Brain microvascular endothelial cell (primary cell): ENCODE measurements around the gene FAM170A.

Experiments
- DNase-seq: peaks from one replicate; pipeline ENCODE4 v3.0.0-alpha.2; 2020
- H3K27ac ChIP-seq: fragments of 250-450 bp; sonication (Bioruptor Pico); 2 replicates; pipeline ENCODE4 v1.5.1; 2020; ENCODE audit warnings: mild to moderate bottlenecking, moderate library complexity
- H3K27me3 ChIP-seq: fragments of 250-450 bp; sonication (Bioruptor Pico); replicated peaks from 2 replicates; pipeline ENCODE4 v1.5.1; 2020; ENCODE audit warnings: mild to moderate bottlenecking
- H3K36me3 ChIP-seq: fragments of 250-450 bp; sonication (Bioruptor Pico); replicated peaks from 2 replicates; pipeline ENCODE4 v1.5.1; 2020; ENCODE audit warnings: mild to moderate bottlenecking
- H3K4me3 ChIP-seq: 2 replicates; pipeline ENCODE4 v1.5.1; 2011; ENCODE audit warnings: low read depth, mild to moderate bottlenecking, control low read depth, low read length, moderate library complexity
- in situ Hi-C: cut with HindIII; loops from 2 replicates; pipeline ENCODE4 v1.10.0; 2017; ENCODE audit warnings: low sequenced_read_pairs, low pct_ligation_motif_present
- TF ChIP-seq, protein P1 (sequence below): IDR thresholded peaks from 2 replicates; pipeline ENCODE4 v1.5.1; 2011; ENCODE audit warnings: low read depth, mild to moderate bottlenecking, moderate library complexity, low read length, control low read depth, inconsistent platforms; ENCODE audit errors: missing control alignments

FAM170A gene, protein sequence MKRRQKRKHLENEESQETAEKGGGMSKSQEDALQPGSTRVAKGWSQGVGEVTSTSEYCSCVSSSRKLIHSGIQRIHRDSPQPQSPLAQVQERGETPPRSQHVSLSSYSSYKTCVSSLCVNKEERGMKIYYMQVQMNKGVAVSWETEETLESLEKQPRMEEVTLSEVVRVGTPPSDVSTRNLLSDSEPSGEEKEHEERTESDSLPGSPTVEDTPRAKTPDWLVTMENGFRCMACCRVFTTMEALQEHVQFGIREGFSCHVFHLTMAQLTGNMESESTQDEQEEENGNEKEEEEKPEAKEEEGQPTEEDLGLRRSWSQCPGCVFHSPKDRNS

DNA sequence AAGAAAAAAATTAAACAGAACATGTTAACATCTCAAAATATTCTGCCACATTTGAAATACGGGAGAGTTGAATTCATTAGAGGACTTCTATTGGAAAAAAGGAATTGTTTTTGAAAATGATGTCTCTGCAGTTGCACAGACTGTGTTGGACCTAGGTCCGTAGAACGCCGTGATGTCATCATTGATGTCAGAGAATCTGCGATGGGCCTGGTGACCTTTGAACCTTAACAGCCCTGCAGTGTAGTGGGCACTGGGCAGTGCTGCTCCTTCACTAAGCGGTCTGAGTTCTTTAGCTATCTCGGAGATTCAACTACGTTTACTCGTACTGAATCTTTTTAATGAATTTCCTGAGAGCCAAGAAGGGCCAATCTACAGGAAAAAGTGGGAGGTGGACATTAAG lies at the start of gene FAM170A:
Gene FAM170A, plus strand, starts transcription at position 220 of the 400 bp plus-strand sequence. CDS start 211 bp downstream, outside the sequence.
- H3K27ac ChIP-seq, result no peak within 1 kb of the TSS
- no peaks in the 10 kb centered on the region for H3K36me3 ChIP-seq
- TF ChIP-seq, protein P1, sequence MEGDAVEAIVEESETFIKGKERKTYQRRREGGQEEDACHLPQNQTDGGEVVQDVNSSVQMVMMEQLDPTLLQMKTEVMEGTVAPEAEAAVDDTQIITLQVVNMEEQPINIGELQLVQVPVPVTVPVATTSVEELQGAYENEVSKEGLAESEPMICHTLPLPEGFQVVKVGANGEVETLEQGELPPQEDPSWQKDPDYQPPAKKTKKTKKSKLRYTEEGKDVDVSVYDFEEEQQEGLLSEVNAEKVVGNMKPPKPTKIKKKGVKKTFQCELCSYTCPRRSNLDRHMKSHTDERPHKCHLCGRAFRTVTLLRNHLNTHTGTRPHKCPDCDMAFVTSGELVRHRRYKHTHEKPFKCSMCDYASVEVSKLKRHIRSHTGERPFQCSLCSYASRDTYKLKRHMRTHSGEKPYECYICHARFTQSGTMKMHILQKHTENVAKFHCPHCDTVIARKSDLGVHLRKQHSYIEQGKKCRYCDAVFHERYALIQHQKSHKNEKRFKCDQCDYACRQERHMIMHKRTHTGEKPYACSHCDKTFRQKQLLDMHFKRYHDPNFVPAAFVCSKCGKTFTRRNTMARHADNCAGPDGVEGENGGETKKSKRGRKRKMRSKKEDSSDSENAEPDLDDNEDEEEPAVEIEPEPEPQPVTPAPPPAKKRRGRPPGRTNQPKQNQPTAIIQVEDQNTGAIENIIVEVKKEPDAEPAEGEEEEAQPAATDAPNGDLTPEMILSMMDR, result no peak
- H3K4me3 ChIP-seq, result no peak within 1 kb of the TSS
- no peaks in the 10 kb centered on the region for H3K27me3 ChIP-seq
- no peak for DNase-seq
- in situ Hi-C loops, result no loop called here

DNA sequence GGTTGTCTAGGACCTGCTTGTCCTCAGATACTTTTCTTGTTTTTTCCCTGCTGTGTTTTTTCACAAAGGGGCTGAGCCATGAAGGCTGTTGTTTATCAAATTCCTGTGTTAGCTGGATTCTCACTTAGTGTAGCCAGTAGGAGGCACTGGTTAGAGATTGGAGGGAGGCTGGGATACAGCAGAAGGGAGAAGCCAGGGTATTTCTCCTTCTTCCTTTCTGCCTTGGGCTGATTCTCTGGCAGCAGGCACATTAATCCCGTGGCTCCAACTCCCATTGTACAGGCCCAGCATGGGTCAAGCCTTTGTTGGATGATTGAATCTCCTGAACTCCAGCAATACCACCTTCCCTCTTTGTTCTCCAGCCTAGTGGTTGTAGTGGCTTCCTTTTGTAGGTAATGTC lies 46.4 kb upstream of the FAM170A start:
- in situ Hi-C loops, result no loop called here

GRCh38 chr5:119583684-119584083 lies 45.7 kb upstream of the FAM170A start:
- in situ Hi-C loops, result no loop called here
- TF ChIP-seq, protein P1, result no peak
- Histone ChIP-seq H3K27ac (no peak overlapping the region), H3K36me3 (no peaks in the 10 kb centered on the region), H3K27me3 (no peaks in the 10 kb centered on the region), H3K4me3 (no peak overlapping the region)
- DNase-seq, result peak; percentile 29

More for the DNA sequence above, 46.4 kb upstream of the FAM170A start:
- no peaks in the 10 kb centered on the region for H3K27me3 ChIP-seq
- no peak overlapping the region for H3K27ac ChIP-seq
- no peak overlapping the region for H3K4me3 ChIP-seq
- H3K36me3 ChIP-seq, result no peaks in the 10 kb centered on the region
- no peak for DNase-seq
- TF ChIP-seq, protein P1, result no peak

DNA sequence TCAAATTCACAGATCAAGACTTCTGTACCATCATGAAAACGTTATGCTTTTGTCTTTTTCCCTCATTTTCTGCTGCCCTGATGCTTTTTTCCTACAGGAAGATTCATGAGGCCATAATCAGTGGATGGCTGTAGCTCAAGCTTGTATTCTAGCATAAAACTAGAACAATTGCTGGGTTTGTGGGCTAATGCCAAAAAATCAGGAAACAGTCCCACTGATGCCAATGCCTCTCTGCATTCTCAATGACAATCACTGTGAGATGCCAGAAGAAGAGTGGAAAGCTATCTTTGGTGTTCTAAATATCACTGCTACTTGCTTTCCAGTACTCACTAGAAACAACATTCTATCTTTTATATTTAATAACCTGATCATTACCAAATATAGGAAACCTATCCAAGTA lies 33.3 kb upstream of the FAM170A start:
- TF ChIP-seq, protein P1, result no peak
- in situ Hi-C loops, result no loop called here
- no peak overlapping the region for H3K27ac ChIP-seq
- no peaks in the 10 kb centered on the region for H3K36me3 ChIP-seq
- no peak overlapping the region for H3K4me3 ChIP-seq
- no peaks in the 10 kb centered on the region for H3K27me3 ChIP-seq
- DNase-seq, result no peak

- TF ChIP-seq, protein P1, result no peak
- DNase-seq, result no peak
- in situ Hi-C loops, result no loop called here
- no peaks in the 10 kb centered on the region for H3K27me3 ChIP-seq
- H3K4me3 ChIP-seq, result no peak overlapping the region
- H3K27ac ChIP-seq, result no peak overlapping the region
- H3K36me3 ChIP-seq, result no peaks in the 10 kb centered on the region
These were observed 31.5 kb upstream of the FAM170A start for GRCh38 chr5:119597728-119598298.

DNA sequence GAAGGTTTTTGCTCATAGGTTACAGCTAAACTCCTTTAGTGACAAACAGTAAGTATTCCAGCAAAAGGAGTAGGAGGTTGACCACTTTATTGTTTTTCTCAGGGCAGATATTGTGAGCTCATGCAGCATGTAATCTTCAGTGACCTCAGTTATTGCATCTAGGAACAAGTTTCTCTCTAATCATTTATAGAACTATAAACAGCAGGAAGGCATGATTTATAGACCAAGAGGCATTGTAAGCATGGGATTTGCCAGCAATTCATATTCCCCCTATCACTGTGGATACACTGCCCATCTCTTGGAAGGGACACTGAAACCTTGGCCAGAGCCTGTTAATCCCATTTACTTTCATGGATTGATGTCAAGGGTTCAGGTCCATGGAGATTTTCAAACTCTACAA lies 15.4 kb upstream of the FAM170A start:
- in situ Hi-C loops, result no loop called here
- Histone ChIP-seq H3K27ac (no peak overlapping the region), H3K4me3 (no peak overlapping the region), H3K27me3 (no peaks in the 10 kb centered on the region), H3K36me3 (no peaks in the 10 kb centered on the region)
- no peak for DNase-seq
- TF ChIP-seq, protein P1, result no peak
